SK-N-SH treated with all-trans-retinoic acid at 6 μM for 48 hours (cell line): ENCODE measurements around the gene ATP2A2.

Experiments
- ATAC-seq: fragments of 200-7000 bp; cut with Tn5 transposase; 3 replicates; pipeline ENCODE4 v1.9.1; 2020; ENCODE audit warnings: mild to moderate bottlenecking, moderate library complexity
- ARNTL ChIP-seq: fragments of 450-650 bp; formaldehyde crosslinking; IDR thresholded peaks from 2 replicates; pipeline ENCODE4 v1.5.0; 2020; ENCODE audit warnings: low read depth, mild to moderate bottlenecking, moderate library complexity, borderline replicate concordance
- CREB5 ChIP-seq: fragments of 250-450 bp; sonication (Bioruptor Pico); IDR thresholded peaks from 2 replicates; pipeline ENCODE4 v1.5.1; 2020; ENCODE audit warnings: low read depth, mild to moderate bottlenecking, moderate library complexity
- CSDC2 ChIP-seq: fragments of 250-450 bp; sonication (Bioruptor Pico); IDR thresholded peaks from 2 replicates; pipeline ENCODE4 v1.5.0; 2020; ENCODE audit warnings: mild to moderate bottlenecking, moderate library complexity
- CSRNP3 ChIP-seq: fragments of 250-450 bp; sonication (Bioruptor Pico); IDR thresholded peaks from 2 replicates; pipeline ENCODE4 v1.5.1; 2021; ENCODE audit warnings: mild to moderate bottlenecking, moderate library complexity
- ESRRG ChIP-seq: fragments of 250-450 bp; sonication (Bioruptor Pico); IDR thresholded peaks from 2 replicates; pipeline ENCODE4 v1.6.1; 2021; ENCODE audit warnings: mild to moderate bottlenecking
- GLIS3 ChIP-seq: fragments of 250-450 bp; sonication (Bioruptor Pico); IDR thresholded peaks from 2 replicates; pipeline ENCODE4 v1.5.0; 2020; ENCODE audit warnings: mild to moderate bottlenecking, moderate library complexity
- ISL1 ChIP-seq: fragments of 250-450 bp; sonication (Bioruptor Pico); IDR thresholded peaks from 2 replicates; pipeline ENCODE4 v2.1.2; 2022; ENCODE audit warnings: mild to moderate bottlenecking, moderate library complexity
- PATZ1 ChIP-seq: fragments of 250-450 bp; sonication (Bioruptor Pico); IDR thresholded peaks from 2 replicates; pipeline ENCODE4 v1.8.0; 2020; ENCODE audit warnings: mild to moderate bottlenecking, moderate library complexity, borderline replicate concordance
- POU6F1 ChIP-seq: fragments of 250-450 bp; sonication (Bioruptor Pico); IDR thresholded peaks from 2 replicates; pipeline ENCODE4 v1.8.0; 2021; ENCODE audit warnings: low read depth, mild to moderate bottlenecking, moderate library complexity, borderline replicate concordance
- PPARA ChIP-seq: fragments of 250-450 bp; sonication (Bioruptor Pico); IDR thresholded peaks from 2 replicates; pipeline ENCODE4 v1.5.0; 2020; ENCODE audit warnings: mild to moderate bottlenecking, borderline replicate concordance
- RARB ChIP-seq: fragments of 250-450 bp; sonication (Bioruptor Pico); IDR thresholded peaks from 2 replicates; pipeline ENCODE4 v1.8.0; 2021; ENCODE audit warnings: mild to moderate bottlenecking, moderate library complexity
- SNAI2 ChIP-seq: fragments of 250-450 bp; sonication (Bioruptor Pico); IDR thresholded peaks from 2 replicates; pipeline ENCODE4 v1.5.0; 2020; ENCODE audit warnings: mild to moderate bottlenecking, moderate library complexity
- TCF4 ChIP-seq: fragments of 250-450 bp; sonication (Bioruptor Pico); IDR thresholded peaks from 2 replicates; pipeline ENCODE4 v1.8.0; 2021; ENCODE audit warnings: mild to moderate bottlenecking, moderate library complexity, borderline replicate concordance
- TOX ChIP-seq: fragments of 250-450 bp; sonication (Bioruptor Pico); IDR thresholded peaks from 2 replicates; pipeline ENCODE4 v1.8.0; 2021; ENCODE audit warnings: mild to moderate bottlenecking, moderate library complexity, borderline replicate concordance
- TSHZ2 ChIP-seq: fragments of 250-450 bp; sonication (Bioruptor Pico); IDR thresholded peaks from 2 replicates; pipeline ENCODE4 v1.5.0; 2020; ENCODE audit warnings: mild to moderate bottlenecking, moderate library complexity
- ZC3H10 ChIP-seq: fragments of 250-450 bp; sonication (Bioruptor Pico); IDR thresholded peaks from 2 replicates; pipeline ENCODE4 v1.5.1; 2021; ENCODE audit warnings: mild to moderate bottlenecking, moderate library complexity
- ZFP3 ChIP-seq: fragments of 250-450 bp; sonication (Bioruptor Pico); IDR thresholded peaks from 2 replicates; pipeline ENCODE4 v1.5.0; 2020; ENCODE audit warnings: mild to moderate bottlenecking, moderate library complexity
- ZFP30 ChIP-seq: fragments of 450-650 bp; formaldehyde crosslinking; IDR thresholded peaks from 2 replicates; pipeline ENCODE4 v1.5.0; 2022; ENCODE audit warnings: mild to moderate bottlenecking, moderate library complexity
- ZNF565 ChIP-seq: fragments of 450-650 bp; formaldehyde crosslinking; conservative IDR thresholded peaks from 2 replicates; pipeline ENCODE4 v1.5.0; 2020; ENCODE audit warnings: low read depth, mild to moderate bottlenecking, moderate library complexity
- ZNF70 ChIP-seq: fragments of 450-650 bp; formaldehyde crosslinking; IDR thresholded peaks from 2 replicates; pipeline ENCODE4 v1.5.0; 2020; ENCODE audit warnings: mild to moderate bottlenecking, moderate library complexity
- ZNF8 ChIP-seq: fragments of 450-650 bp; formaldehyde crosslinking; IDR thresholded peaks from 2 replicates; pipeline ENCODE4 v1.5.0; 2020; ENCODE audit warnings: mild to moderate bottlenecking, moderate library complexity

Gene ATP2A2

GRCh38 chr12:110249105-110249504, 31.9 kb upstream of the ATP2A2 start:
- ATAC-seq, result no peak
- no peak for TF ChIP-seq CREB5 (CRISPR knock-in tag)
- TF ChIP-seq ARNTL (CRISPR knock-in tag), result no peak
- TF ChIP-seq ZNF8 (CRISPR knock-in tag), result no peak
- no peak for TF ChIP-seq SNAI2 (CRISPR knock-in tag)
- TF ChIP-seq ZNF565 (CRISPR knock-in tag), result no peak
- no peak for TF ChIP-seq ESRRG (CRISPR knock-in tag)
- TF ChIP-seq TSHZ2 (CRISPR knock-in tag), result no peak
- TF ChIP-seq ZFP30, result no peak
- TF ChIP-seq ZNF70 (CRISPR knock-in tag), result no peak
- TF ChIP-seq PATZ1 (CRISPR knock-in tag), result no peak
- no peak for TF ChIP-seq CSDC2 (CRISPR knock-in tag)
- TF ChIP-seq POU6F1, result no peak
- TF ChIP-seq ZC3H10 (CRISPR knock-in tag), result no peak
- no peak for TF ChIP-seq ISL1 (CRISPR knock-in tag)
- TF ChIP-seq RARB, result no peak
- TF ChIP-seq GLIS3, result no peak

GRCh38 chr12:110249716-110250225, 31.3 kb upstream of the ATP2A2 start:
- ATAC-seq, result no peak
- no peak for TF ChIP-seq ZC3H10 (CRISPR knock-in tag)
- TF ChIP-seq SNAI2 (CRISPR knock-in tag), result no peak
- no peak for TF ChIP-seq CSDC2 (CRISPR knock-in tag)

GRCh38 chr12:110251381-110251780, 29.7 kb upstream of the ATP2A2 start:
- ATAC-seq, result no peak
- no peak for TF ChIP-seq ZNF8 (CRISPR knock-in tag)
- no peak for TF ChIP-seq ESRRG (CRISPR knock-in tag)
- TF ChIP-seq CSRNP3, result no peak
- TF ChIP-seq ISL1 (CRISPR knock-in tag), result no peak
- TF ChIP-seq TOX (CRISPR knock-in tag), result no peak
- no peak for TF ChIP-seq RARB
- TF ChIP-seq PATZ1 (CRISPR knock-in tag), result no peak
- TF ChIP-seq ZNF70 (CRISPR knock-in tag), result no peak
- no peak for TF ChIP-seq TCF4 (CRISPR knock-in tag)
- TF ChIP-seq CSDC2 (CRISPR knock-in tag), result no peak
- no peak for TF ChIP-seq PPARA (CRISPR knock-in tag)
- TF ChIP-seq ZNF565 (CRISPR knock-in tag), result no peak
- no peak for TF ChIP-seq ARNTL (CRISPR knock-in tag)
- TF ChIP-seq ZFP30, result no peak
- no peak for TF ChIP-seq ZFP3 (CRISPR knock-in tag)
- TF ChIP-seq TSHZ2 (CRISPR knock-in tag), result no peak
- TF ChIP-seq, all 23 proteins: peak for 0
